HG02588 (cell line): Measurements from ENCODE around the gene DGKQ.
"Not testable (repeated sequence)": the region's sequence is repeated elsewhere in the genome, so short reads cannot be mapped to it uniquely, and the experiment has no call there.

Experiments used
- ATAC-seq: cut with Tn5 transposase; IDR thresholded peaks from one replicate; pipeline ENCODE4 v1.9.1; 2021; ENCODE audit warnings: mild to moderate bottlenecking, moderate library complexity; ENCODE audit not compliant: unreplicated experiment

The DGKQ gene

GRCh38 chr4:982291-982690, 8.9 kb upstream of the DGKQ start:
- no peak for ATAC-seq

GRCh38 chr4:978957-979701, 5.8 kb upstream of the DGKQ start:
- no peak for ATAC-seq

GRCh38 chr4:976016-976415, 2.6 kb upstream of the DGKQ start:
- not testable (repeated sequence) for ATAC-seq

DNA sequence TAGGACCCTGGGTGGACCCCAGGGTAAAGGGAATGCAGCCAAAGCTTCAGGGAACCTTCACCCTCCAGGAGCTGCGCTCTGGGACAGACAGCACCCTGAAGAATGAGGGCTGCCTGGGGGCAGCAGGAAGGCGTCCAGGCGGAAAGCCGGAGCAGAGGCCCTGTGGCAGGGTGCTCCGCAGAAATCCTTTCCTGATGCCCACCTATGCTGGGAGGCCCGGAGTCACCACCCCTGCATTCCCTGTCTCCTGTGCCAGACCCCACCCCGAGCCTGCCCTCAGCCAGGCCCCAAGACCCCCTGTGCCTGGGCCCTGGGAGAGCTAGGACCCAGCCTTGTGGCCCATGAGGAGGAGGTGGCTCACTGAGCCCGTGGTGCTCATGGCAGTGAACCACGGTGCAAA, 1.3 kb upstream of the DGKQ start:
- ATAC-seq: no peak

- peak; percentile 42 for ATAC-seq
These were observed 531 bp downstream of the DGKQ start for GRCh38 chr4:972651-973424.

GRCh38 chr4:971666-972500, 1.5 kb downstream of the DGKQ start:
- no peak for ATAC-seq

GRCh38 chr4:970854-971520, 2.4 kb downstream of the DGKQ start:
- no peak for ATAC-seq

GRCh38 chr4:970046-970745, 3.2 kb downstream of the DGKQ start:
- ATAC-seq: no peak

- ATAC-seq: no peak
These were observed 4.6 kb downstream of the DGKQ start for GRCh38 chr4:968621-969394.

GRCh38 chr4:968221-968620, 5.1 kb downstream of the DGKQ start:
- ATAC-seq: no peak

GRCh38 chr4:967113-968104, 6.0 kb downstream of the DGKQ start:
- ATAC-seq: no peak

- no peak for ATAC-seq
These were observed 6.9 kb downstream of the DGKQ start for GRCh38 chr4:966266-967112.

GRCh38 chr4:965766-966134, 7.6 kb downstream of the DGKQ start:
- no peak for ATAC-seq

- ATAC-seq: no peak
These were observed 8.2 kb downstream of the DGKQ start for GRCh38 chr4:965048-965765.

GRCh38 chr4:964346-965025, 8.9 kb downstream of the DGKQ start:
- no peak for ATAC-seq
